ENCODE data around the gene RRP1B. TPM values are rescaled to one million over a fixed set of nuclear protein-coding genes. Genes with fewer than 3 reads are reported as not detected.

RRP1B gene
- total RNA-seq, 1 donor from 2014 or later, result 83.6 TPM

GRCh38 chr21:43726686-43727518, 67.5 kb downstream of the RRP1B start:
- peak overlapping the region; percentile 89 for H3K4me3 Mint-ChIP-seq
- H3K27ac Mint-ChIP-seq, result peak overlapping the region; percentile 60
- peaks cover 20% of the 10 kb centered on the region for H3K36me3 Mint-ChIP-seq (ENCODE audit: low read depth)
- peaks cover 54% of the 10 kb centered on the region for H3K4me1 Mint-ChIP-seq
- H3K9me3 Mint-ChIP-seq, result no peaks in the 10 kb centered on the region
- H3K27me3 Mint-ChIP-seq, result no peaks in the 10 kb centered on the region
- intact Hi-C loops (cut with micrococcal nuclease), result loop anchor here (5.0 kb wide), 2 partner anchors 50 to 65 kb away; partner anchors contain the start of gene CSTB
- DNase-seq, result no peak

- Mint-ChIP-seq H3K27me3 (no peaks in the 10 kb centered on the region), H3K36me3 (ENCODE audit: low read depth) (peaks cover 21% of the 10 kb centered on the region), H3K9me3 (no peaks in the 10 kb centered on the region), H3K27ac (peak overlapping the region; percentile 87), H3K4me1 (peaks cover 50% of the 10 kb centered on the region), H3K4me3 (peak overlapping the region; percentile 89)
- DNase-seq, result no peak
- intact Hi-C loops (cut with micrococcal nuclease), result loop anchor here (1.0 to 5.0 kb wide), 3 partner anchors 8 to 65 kb away; partner anchors contain the start of genes CSTB and PDXK
These were observed 68.3 kb downstream of the RRP1B start for GRCh38 chr21:43727519-43728153.

DNA sequence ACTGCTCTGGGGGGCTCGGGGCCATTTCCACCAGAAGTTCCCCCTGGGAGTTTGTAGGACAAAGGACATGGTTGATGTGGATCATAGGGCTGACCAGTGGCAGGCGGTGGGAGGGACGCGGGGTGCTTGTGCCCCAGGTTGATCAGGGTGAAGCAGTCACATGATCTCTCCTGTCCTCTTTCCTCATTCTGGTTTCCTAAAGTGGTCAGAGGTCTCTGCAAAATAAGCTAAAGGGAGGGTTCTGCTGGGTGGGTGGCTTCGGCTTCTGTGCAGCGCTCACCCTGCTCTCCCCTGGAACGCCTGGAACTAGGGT, 68.8 kb downstream of the RRP1B start:
- Mint-ChIP-seq H3K4me1 (peaks cover 49% of the 10 kb centered on the region), H3K9me3 (no peaks in the 10 kb centered on the region), H3K36me3 (ENCODE audit: low read depth) (peaks cover 20% of the 10 kb centered on the region), H3K27me3 (no peaks in the 10 kb centered on the region), H3K4me3 (peak overlapping the region; percentile 89), H3K27ac (peak overlapping the region; percentile 87)
- no peak for DNase-seq
- intact Hi-C loops (cut with micrococcal nuclease), result loop anchor here (1.0 to 5.0 kb wide), 3 partner anchors 9 to 66 kb away; partner anchors contain the start of genes CSTB and PDXK

GRCh38 chr21:43728467-43729390, 69.4 kb downstream of the RRP1B start:
- no peaks in the 10 kb centered on the region for H3K9me3 Mint-ChIP-seq
- H3K4me1 Mint-ChIP-seq, result peaks cover 53% of the 10 kb centered on the region
- DNase-seq, result peak; percentile 92
- no peaks in the 10 kb centered on the region for H3K27me3 Mint-ChIP-seq
- intact Hi-C loops (cut with micrococcal nuclease), result loop anchor here (1.0 to 5.0 kb wide), 3 partner anchors 9 to 66 kb away; partner anchors contain the start of genes CSTB and PDXK
- peak overlapping the region; percentile 89 for H3K4me3 Mint-ChIP-seq
- peaks cover 22% of the 10 kb centered on the region for H3K36me3 Mint-ChIP-seq (ENCODE audit: low read depth)
- H3K27ac Mint-ChIP-seq, result peak overlapping the region; percentile 87

- H3K9me3 Mint-ChIP-seq, result no peaks in the 10 kb centered on the region
- peaks cover 58% of the 10 kb centered on the region for H3K4me1 Mint-ChIP-seq
- no peak for DNase-seq
- H3K4me3 Mint-ChIP-seq, result no peak overlapping the region
- H3K27ac Mint-ChIP-seq, result no peak overlapping the region
- intact Hi-C loops (cut with micrococcal nuclease), result no loop called here
- H3K36me3 Mint-ChIP-seq (ENCODE audit: low read depth), result peaks cover 20% of the 10 kb centered on the region
- no peaks in the 10 kb centered on the region for H3K27me3 Mint-ChIP-seq
These were observed 72.1 kb downstream of the RRP1B start for GRCh38 chr21:43731476-43731875.

DNA sequence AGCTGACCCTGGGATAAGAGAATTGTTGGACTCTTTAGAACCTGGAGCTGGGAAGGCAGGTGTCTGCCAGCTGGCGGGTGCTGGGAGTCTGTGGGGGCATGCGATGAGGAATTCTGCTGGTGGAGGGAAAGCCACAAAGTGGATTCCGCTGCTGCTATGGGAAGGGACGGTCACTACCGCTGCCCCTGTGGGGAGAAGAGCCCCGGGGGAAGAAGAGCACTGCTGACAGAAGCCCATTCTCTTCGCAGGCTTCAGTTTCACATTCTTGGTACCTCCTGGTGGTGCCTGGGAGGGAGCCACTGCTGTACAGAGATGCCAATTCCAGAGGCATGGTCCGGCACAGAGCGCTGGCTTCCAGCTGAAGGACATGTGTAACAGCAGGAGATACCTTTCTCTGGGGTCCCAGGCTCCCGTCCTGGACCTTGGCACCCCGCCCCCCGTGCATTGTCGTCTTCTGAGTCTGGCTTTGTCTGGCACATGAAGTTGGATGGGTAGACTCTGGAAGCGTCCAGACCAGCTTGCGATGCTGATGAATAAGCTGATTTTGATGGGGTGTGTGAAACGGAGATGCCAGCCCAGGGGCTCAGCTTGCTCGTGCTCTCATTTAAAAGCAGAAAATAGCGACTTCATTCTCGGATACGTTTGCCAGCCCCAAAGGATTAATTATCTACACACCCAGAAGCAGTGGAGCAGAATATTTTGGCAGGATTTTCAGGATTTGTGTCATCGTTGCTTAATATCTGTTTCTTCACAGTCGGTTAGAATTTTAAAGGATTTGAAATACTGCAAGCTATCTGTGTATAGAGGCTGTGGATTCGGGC, 72.7 kb downstream of the RRP1B start:
- intact Hi-C loops (cut with micrococcal nuclease), result no loop called here
- no peaks in the 10 kb centered on the region for H3K27me3 Mint-ChIP-seq
- H3K9me3 Mint-ChIP-seq, result no peaks in the 10 kb centered on the region
- no peak for DNase-seq
- H3K27ac Mint-ChIP-seq, result no peak overlapping the region
- H3K36me3 Mint-ChIP-seq (ENCODE audit: low read depth), result peaks cover 22% of the 10 kb centered on the region
- no peak overlapping the region for H3K4me3 Mint-ChIP-seq
- peaks cover 53% of the 10 kb centered on the region for H3K4me1 Mint-ChIP-seq

GRCh38 chr21:43733060-43733459, 73.7 kb downstream of the RRP1B start:
- Mint-ChIP-seq H3K4me1 (peaks cover 45% of the 10 kb centered on the region), H3K9me3 (no peaks in the 10 kb centered on the region), H3K4me3 (no peak overlapping the region), H3K27me3 (no peaks in the 10 kb centered on the region), H3K27ac (no peak overlapping the region), H3K36me3 (ENCODE audit: low read depth) (peaks cover 22% of the 10 kb centered on the region)
- no peak for DNase-seq
- intact Hi-C loops (cut with micrococcal nuclease), result no loop called here

DNA sequence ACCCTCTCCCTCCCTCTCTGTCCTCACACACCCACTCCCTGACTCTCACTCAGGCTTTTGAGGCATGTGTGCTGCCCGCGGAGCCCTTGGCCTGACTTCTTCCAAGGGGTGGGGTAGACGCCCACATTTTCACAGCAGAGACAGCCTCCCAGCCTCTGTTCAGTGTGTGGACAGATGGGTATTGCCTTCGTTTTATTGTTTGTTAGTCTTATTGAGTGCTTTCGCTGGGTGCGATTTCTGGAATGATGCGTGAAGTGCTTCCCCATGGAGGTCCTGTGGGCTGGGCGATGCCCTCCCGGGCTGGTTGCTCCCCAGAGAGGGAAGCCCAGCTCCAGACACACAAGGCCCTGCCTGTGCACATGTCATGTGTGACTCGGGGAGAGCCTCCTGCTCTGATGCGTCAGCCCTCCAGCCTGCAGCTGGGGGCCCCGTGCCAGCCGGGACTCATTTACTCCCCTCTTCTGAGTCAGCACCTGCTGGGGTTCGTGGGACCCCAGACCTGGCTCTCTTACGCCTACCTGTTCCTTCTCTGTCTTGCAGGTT, 74.2 kb downstream of the RRP1B start:
- Mint-ChIP-seq H3K36me3 (ENCODE audit: low read depth) (peaks cover 24% of the 10 kb centered on the region), H3K4me1 (peaks cover 39% of the 10 kb centered on the region), H3K27ac (peak overlapping the region; percentile 27), H3K27me3 (no peaks in the 10 kb centered on the region), H3K9me3 (no peaks in the 10 kb centered on the region), H3K4me3 (no peak overlapping the region)
- no peak for DNase-seq
- intact Hi-C loops (cut with micrococcal nuclease), result no loop called here

DNA sequence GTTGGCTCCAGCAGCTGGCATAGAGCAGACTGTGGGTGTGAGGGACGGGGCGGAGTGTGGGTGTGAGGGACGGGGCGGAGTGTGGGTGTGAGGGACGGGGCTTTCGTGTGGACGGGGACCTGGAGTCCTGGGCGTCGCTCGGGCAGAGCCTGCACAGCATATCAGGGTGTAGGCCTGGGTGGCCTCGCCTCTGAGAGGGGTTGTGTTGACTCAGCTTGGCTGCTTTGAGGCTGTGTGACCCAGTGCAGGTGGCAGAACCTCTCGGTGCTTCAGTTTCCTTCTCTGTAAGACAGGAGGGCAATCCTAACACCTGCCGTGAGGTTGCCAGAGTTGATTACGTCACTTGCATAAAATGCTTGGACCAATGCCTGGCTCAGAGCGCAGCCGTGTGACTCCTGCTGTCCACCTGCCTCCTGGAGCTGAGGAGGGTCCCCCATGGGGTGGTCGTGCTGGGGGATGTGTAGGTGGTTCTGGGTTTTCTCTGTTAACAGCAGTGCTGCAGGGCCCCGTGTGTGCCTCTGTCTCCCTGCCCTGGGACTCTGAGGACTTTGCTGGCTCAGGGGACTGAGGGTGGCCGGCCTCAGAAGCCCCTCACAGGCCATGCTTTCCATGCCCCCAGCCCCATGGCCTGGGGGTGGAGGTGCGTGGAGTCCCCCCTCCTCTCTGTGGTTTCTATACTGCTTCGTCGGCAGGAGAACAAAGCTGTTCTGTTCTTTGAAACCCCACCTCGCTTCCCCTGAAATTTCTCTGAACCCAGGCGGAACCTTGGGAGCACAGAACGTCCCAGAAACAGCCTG, 75.0 kb downstream of the RRP1B start:
- intact Hi-C loops (cut with micrococcal nuclease), result no loop called here
- Mint-ChIP-seq H3K27ac (peak overlapping the region; percentile 25), H3K9me3 (no peaks in the 10 kb centered on the region), H3K4me3 (no peak overlapping the region), H3K4me1 (peaks cover 35% of the 10 kb centered on the region), H3K27me3 (no peaks in the 10 kb centered on the region), H3K36me3 (ENCODE audit: low read depth) (peaks cover 25% of the 10 kb centered on the region)
- no peak for DNase-seq

DNA sequence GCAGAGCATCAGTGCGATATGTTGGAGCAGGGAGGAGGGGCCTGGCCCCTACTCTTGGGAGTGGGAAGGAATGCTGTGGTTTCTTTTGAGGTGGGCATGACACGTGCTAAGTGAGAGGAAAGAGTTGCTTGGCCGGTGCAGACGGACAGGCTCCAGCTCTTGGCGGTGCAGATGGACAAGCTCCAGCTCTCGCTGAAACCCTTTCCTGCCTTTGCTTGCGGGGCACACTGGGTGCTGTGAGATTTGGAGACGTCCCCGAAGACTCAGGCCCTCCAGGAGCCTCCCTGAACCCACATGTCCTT, 75.5 kb downstream of the RRP1B start:
- peaks cover 24% of the 10 kb centered on the region for H3K36me3 Mint-ChIP-seq (ENCODE audit: low read depth)
- H3K4me1 Mint-ChIP-seq, result peaks cover 32% of the 10 kb centered on the region
- intact Hi-C loops (cut with micrococcal nuclease), result no loop called here
- H3K27ac Mint-ChIP-seq, result no peak overlapping the region
- H3K9me3 Mint-ChIP-seq, result no peaks in the 10 kb centered on the region
- H3K27me3 Mint-ChIP-seq, result no peaks in the 10 kb centered on the region
- DNase-seq, result no peak
- no peak overlapping the region for H3K4me3 Mint-ChIP-seq

DNA sequence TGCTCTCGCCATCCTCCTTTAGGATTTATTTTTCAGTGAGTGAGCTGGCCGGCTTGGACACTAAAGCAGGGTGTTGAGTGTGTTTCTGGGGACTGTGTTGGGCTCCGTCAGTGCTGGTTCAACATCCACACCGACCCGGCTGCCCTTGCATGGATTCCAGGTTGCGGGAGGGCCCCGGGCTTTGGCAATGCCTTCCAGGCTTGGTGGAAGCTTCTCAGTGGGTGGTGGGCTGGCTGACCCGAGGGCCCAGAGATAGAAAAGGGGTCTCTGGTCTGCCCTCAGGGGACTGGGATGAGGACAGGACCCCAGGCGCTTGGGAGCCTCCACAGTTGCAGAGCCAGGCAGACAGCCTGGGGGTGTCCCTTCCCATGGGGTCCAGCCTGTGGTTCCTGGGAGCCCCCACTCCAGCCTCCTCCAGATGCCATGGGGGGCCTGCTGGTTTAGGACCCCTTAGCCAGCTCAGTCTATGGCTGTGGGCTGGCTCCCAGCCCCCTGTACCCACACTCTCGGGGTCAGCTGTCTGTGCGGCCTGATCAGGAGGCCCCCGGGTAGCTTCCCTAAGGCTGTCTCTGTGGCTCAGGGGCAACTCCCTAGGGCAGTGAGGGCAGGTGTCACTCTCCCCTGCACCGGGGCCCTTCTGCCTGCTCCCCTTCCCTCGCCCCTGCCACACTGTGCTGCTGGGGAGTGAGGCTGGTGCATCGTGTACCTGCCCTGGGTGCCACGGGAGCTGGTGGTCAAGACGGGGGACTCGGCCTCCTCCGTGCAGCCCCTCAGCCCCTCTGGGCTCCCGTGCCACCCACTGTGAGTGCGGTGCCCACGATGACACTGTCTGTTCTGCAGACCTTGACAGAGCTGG, 76.1 kb downstream of the RRP1B start:
- DNase-seq, result no peak
- Mint-ChIP-seq H3K27me3 (no peaks in the 10 kb centered on the region), H3K4me3 (no peak overlapping the region), H3K9me3 (no peaks in the 10 kb centered on the region), H3K36me3 (ENCODE audit: low read depth) (peaks cover 24% of the 10 kb centered on the region), H3K27ac (no peak overlapping the region), H3K4me1 (peaks cover 32% of the 10 kb centered on the region)
- intact Hi-C loops (cut with micrococcal nuclease), result no loop called here
